ENCODE data around the gene ARHGAP31. TPM values are rescaled to one million over a fixed set of nuclear protein-coding genes. Genes with fewer than 3 reads are reported as not detected.

Gene ARHGAP31
- total and polyA plus RNA-seq, 10 of the 15 experiments (the other 5 are each of a cell fraction or from before 2014, with no cell fraction given): 0.97 to 29.8 (median 10.3) TPM

DNA sequence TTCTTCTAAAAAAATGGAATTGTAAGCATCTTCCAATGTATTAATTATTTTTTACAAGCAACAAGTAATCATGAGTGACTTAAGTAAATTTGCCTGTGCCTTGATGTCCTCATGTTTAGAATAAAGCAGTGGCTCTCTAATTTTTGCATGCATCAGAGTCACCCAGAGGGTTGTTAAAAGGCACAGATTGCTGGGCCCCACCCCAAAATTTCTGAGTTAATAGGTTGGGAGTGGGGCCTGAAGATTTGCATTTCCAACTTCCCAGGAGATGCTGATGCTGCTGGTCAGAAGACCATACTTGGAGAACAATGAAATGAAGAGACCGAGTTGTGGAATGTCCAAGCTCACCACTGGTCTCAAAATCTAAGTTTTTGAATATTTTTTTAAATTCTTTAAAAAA is 70.2 kb downstream of the ARHGAP31 start:
- no peaks in the 10 kb centered on the region for H3K27me3 ChIP-seq (replicated peaks in 1 of 2; ENCODE audit: control insufficient read depth in 2 of 2, insufficient read depth in 2 of 2, low read length in 1 of 2)
- H3K9me3 ChIP-seq (replicated peaks; ENCODE audit: control insufficient read depth, insufficient read depth, low read length): no peaks in the 10 kb centered on the region
- DNase-seq (ENCODE audit: low read depth, low spot score) (no peak), ATAC-seq (no peak), FAIRE-seq (no peak)
- H4K20me1 ChIP-seq (ENCODE audit: control insufficient read depth, insufficient read depth): no peaks in the 10 kb centered on the region
- RAD21 ChIA-PET (ENCODE audit: unreplicated experiment): no interaction called here
- H3K36me3 ChIP-seq (ENCODE audit: control insufficient read depth in 2 of 2, insufficient read depth in 2 of 2, low read length in 1 of 2): no peaks in the 10 kb centered on the region; a peak in 2 of 4 replicates
- intact Hi-C loops (cut with micrococcal nuclease; ENCODE audit: unreplicated experiment): no loop called here
- CTCF ChIA-PET: interaction anchor here (1.5 kb wide), 1 partner anchor 12 kb away, joined by 3 read pairs; no protein-coding TSS in a partner anchor
- H3K79me2 ChIP-seq (ENCODE audit: control insufficient read depth, insufficient read depth, low read length): no peaks in the 10 kb centered on the region; the same call in 1 of the 2 replicates
- SMC1A ChIA-PET (ENCODE audit: uncharacterized antibody, unreplicated experiment): interaction anchor here (1.6 kb wide), 1 partner anchor 12 kb away, joined by 4 read pairs; no protein-coding TSS in a partner anchor
- H3K27ac ChIP-seq (ENCODE audit: control insufficient read depth, insufficient read depth): no peak overlapping the region
- 100% methylated on average over 1 of the region's 1 CpG for WGBS (ENCODE audit: insufficient coverage, insufficient replicate concordance, low lambda C conversion rate, missing lambda C conversion rate)
- no peak overlapping the region for H3K9ac ChIP-seq (ENCODE audit: control insufficient read depth, insufficient read depth, low read length)
- POLR2A ChIA-PET: no interaction called here
- peaks cover 10% of the 10 kb centered on the region for H3K4me1 ChIP-seq (ENCODE audit: control insufficient read depth, insufficient read depth, low read length)
- no peak for TF ChIP-seq RBBP5 (conservative IDR thresholded peaks at IDR 0.05)
- TF ChIP-seq DPF2 (IDR thresholded peaks at IDR 0.05): no peak
- TF ChIP-seq ZBED1 (IDR thresholded peaks at IDR 0.05; ENCODE audit: borderline replicate concordance): no peak
- no peak for TF ChIP-seq BRCA1 (IDR thresholded peaks at IDR 0.05; ENCODE audit: low read depth, low read length)
- no peak for TF ChIP-seq STAT3 (IDR thresholded peaks at IDR 0.05; ENCODE audit: low read depth, low read length)
- no peak for TF ChIP-seq RUNX3 (IDR thresholded peaks at IDR 0.05; ENCODE audit: low read length)
- TF ChIP-seq, protein P1, sequence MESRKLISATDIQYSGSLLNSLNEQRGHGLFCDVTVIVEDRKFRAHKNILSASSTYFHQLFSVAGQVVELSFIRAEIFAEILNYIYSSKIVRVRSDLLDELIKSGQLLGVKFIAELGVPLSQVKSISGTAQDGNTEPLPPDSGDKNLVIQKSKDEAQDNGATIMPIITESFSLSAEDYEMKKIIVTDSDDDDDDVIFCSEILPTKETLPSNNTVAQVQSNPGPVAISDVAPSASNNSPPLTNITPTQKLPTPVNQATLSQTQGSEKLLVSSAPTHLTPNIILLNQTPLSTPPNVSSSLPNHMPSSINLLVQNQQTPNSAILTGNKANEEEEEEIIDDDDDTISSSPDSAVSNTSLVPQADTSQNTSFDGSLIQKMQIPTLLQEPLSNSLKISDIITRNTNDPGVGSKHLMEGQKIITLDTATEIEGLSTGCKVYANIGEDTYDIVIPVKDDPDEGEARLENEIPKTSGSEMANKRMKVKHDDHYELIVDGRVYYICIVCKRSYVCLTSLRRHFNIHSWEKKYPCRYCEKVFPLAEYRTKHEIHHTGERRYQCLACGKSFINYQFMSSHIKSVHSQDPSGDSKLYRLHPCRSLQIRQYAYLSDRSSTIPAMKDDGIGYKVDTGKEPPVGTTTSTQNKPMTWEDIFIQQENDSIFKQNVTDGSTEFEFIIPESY (IDR thresholded peaks at IDR 0.05): no peak
- TF ChIP-seq, protein P2, sequence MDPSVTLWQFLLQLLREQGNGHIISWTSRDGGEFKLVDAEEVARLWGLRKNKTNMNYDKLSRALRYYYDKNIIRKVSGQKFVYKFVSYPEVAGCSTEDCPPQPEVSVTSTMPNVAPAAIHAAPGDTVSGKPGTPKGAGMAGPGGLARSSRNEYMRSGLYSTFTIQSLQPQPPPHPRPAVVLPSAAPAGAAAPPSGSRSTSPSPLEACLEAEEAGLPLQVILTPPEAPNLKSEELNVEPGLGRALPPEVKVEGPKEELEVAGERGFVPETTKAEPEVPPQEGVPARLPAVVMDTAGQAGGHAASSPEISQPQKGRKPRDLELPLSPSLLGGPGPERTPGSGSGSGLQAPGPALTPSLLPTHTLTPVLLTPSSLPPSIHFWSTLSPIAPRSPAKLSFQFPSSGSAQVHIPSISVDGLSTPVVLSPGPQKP (IDR thresholded peaks at IDR 0.05; ENCODE audit: low read depth, low read length): no peak
- TF ChIP-seq ZSCAN29 (IDR thresholded peaks at IDR 0.05): no peak
- TF ChIP-seq SPI1 (IDR thresholded peaks at IDR 0.05; ENCODE audit: borderline replicate concordance, insufficient read depth, low read depth, low read length): no peak
- no TSS peak for BruUV-seq (replicated peaks)
- in situ Hi-C loops (cut with MboI): no loop called here
- H3K4me2 ChIP-seq (ENCODE audit: control insufficient read depth, insufficient read depth): no peak overlapping the region
- no peak overlapping the region for H2AFZ ChIP-seq (ENCODE audit: control insufficient read depth, low read depth, low read length)
- no peak overlapping the region for H3K4me3 ChIP-seq
